CD4-positive, alpha-beta T cell (primary cell): ENCODE data around the gene RPS15. TPM values are rescaled to one million over a fixed set of nuclear protein-coding genes. Genes with fewer than 3 reads are reported as not detected.

Source experiments
- ATAC-seq: fragments of 200-7000 bp; cut with Tn5 transposase; one replicate; pipeline ENCODE4 v1.10.0; 2022; ENCODE audit warnings: mild to moderate bottlenecking; ENCODE audit not compliant: poor library complexity
- CTCF ChIA-PET: fragments of 350-600 bp; sonication (Branson Sonifier 250); formaldehyde crosslinking; loops from one replicate; lab custom pipeline; 2021; ENCODE audit warnings: antibody characterized with exemption, inconsistent platforms; lab: Charles Lee
- POLR2A ChIA-PET: fragments of 350-600 bp; sonication (Branson Sonifier 250); formaldehyde crosslinking; loops from one replicate; lab custom pipeline; 2021; ENCODE audit warnings: antibody characterized with exemption, inconsistent platforms; lab: Charles Lee
- DNase-seq, 14 experiments: peaks; one replicate each; pipeline ENCODE4 v3.0.0-alpha.2; 2013 to 2020; ENCODE audit warnings: mixed read lengths in 2 of 14
- H3K27ac ChIP-seq, 2 donors: one replicate each; pipeline versions ENCODE4 v1.5.1 to v1.7.0; 2013; ENCODE audit warnings: low read length in 2 of 2, low read depth in 1 of 2, mild to moderate bottlenecking in 1 of 2
- H3K27me3 ChIP-seq, 2 experiments: 1 replicate in 1 of 2; 2 replicates in 1 of 2; pipeline versions ENCODE4 v1.6.1 to v1.7.0; 2013; ENCODE audit warnings: low read length in 2 of 2, control low read depth in 1 of 2, mild to moderate bottlenecking in 1 of 2, moderate library complexity in 1 of 2; ENCODE audit not compliant: insufficient read depth in 2 of 2, control insufficient read depth in 1 of 2
- H3K36me3 ChIP-seq: one replicate; pipeline ENCODE4 v1.6.1; 2013; ENCODE audit warnings: low read length, control low read depth; ENCODE audit not compliant: insufficient read depth
- H3K4me1 ChIP-seq: one replicate; pipeline ENCODE4 v1.6.1; 2013; ENCODE audit warnings: low read length, control low read depth; ENCODE audit not compliant: insufficient read depth
- H3K4me3 ChIP-seq: one replicate; pipeline ENCODE4 v1.5.1; 2013; ENCODE audit warnings: mild to moderate bottlenecking, low read length, moderate library complexity
- H3K9me3 ChIP-seq, 2 experiments: 1 replicate in 1 of 2; 2 replicates in 1 of 2; pipeline versions ENCODE4 v1.6.1 to v1.7.0; 2013; ENCODE audit warnings: low read length in 2 of 2, mild to moderate bottlenecking in 2 of 2, control low read depth in 1 of 2, moderate library complexity in 1 of 2; ENCODE audit not compliant: control insufficient read depth in 1 of 2, insufficient read depth in 1 of 2
- H3K27ac Mint-ChIP-seq: one replicate; pipeline ENCODE4 v1.8.0; 2020; ENCODE audit warnings: mixed read lengths
- H3K27me3 Mint-ChIP-seq: one replicate; pipeline ENCODE4 v1.8.0; 2021; ENCODE audit warnings: mixed read lengths
- H3K36me3 Mint-ChIP-seq: one replicate; pipeline ENCODE4 v1.8.0; 2021; ENCODE audit warnings: low read depth, mixed read lengths
- H3K4me1 Mint-ChIP-seq: one replicate; pipeline ENCODE4 v1.8.0; 2021; ENCODE audit warnings: low read depth, mixed read lengths
- H3K4me3 Mint-ChIP-seq: one replicate; pipeline ENCODE4 v1.8.0; 2020; ENCODE audit warnings: mild to moderate bottlenecking, mixed read lengths
- H3K9me3 Mint-ChIP-seq: one replicate; pipeline ENCODE4 v1.8.0; 2020; ENCODE audit warnings: mixed read lengths
- intact Hi-C, 2 experiments: fragments of 100-400 bp; cut with DNase I in 1 of 2; cut with micrococcal nuclease in 1 of 2; formaldehyde crosslinking; loops; one replicate each; pipeline versions ENCODE4 v1.15.1 to v1.9.0; 2023 to 2025; cut with DNase I, micrococcal nuclease
- total RNA-seq, 174 experiments: library from RNA in 2 of 174; stranded (reverse) in 2 of 174; gene quantifications; one replicate each; pipeline ENCODE4 v1.2.3 and lab custom pipeline; 2021 to 2026
- TF ChIP-seq, protein P1 (sequence below): fragments of 200-600 bp; IDR thresholded peaks from one replicate; pipeline ENCODE4 v1.8.0; 2022; ENCODE audit warnings: antibody characterized with exemption, mild to moderate bottlenecking

The RPS15 gene
- total RNA-seq, 2 experiments from 2014 or later: 2,193 to 2,200 TPM

DNA sequence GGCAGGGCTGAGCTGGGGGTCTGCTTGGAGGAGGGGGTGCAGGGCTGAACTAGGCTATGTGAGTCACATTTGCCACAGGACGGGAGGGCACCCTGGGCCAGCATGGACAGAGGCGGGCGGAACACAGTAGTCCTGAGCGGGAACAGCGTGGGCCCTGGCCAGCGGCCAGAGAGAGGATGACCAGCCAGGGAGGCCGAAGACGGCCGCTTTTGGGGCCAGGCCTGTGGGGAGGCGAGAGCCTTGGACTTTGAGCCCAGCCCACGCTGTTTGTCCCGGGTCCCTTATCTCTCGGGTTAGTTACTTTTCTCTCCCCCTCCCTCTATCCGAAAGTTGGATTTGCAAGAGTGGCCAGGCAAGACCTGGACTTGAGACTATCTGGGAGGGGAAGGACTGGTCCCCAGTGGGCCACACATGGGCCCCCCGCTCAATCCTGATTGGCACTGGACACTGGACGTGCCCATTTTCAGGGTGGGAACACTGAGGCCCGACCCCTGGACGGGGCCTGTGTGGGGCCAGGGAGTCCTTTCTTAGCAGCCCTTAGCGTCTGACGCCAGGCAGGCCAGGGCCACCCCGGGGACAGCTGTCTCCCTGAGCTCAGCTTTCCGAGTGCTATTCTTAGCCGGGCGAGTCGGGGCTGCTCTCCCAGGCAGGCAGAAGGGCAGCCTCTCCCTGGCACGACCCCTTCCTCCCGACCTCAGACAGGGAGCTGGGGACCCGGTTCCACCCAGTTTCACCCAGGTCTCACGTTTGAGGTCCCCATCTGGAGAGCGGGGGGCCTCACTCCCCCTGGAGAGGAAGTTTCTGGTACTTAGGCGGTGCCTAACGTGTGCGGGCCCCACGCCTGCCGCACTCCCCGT, 37.7 kb upstream of the RPS15 start:
- H3K4me3 Mint-ChIP-seq: peak overlapping the region; percentile 74
- ChIA-PET POLR2A (no interaction called here), CTCF (no interaction called here)
- H3K9me3 ChIP-seq: no peaks in the 10 kb centered on the region
- H3K27me3 Mint-ChIP-seq: no peaks in the 10 kb centered on the region
- TF ChIP-seq, protein P1, sequence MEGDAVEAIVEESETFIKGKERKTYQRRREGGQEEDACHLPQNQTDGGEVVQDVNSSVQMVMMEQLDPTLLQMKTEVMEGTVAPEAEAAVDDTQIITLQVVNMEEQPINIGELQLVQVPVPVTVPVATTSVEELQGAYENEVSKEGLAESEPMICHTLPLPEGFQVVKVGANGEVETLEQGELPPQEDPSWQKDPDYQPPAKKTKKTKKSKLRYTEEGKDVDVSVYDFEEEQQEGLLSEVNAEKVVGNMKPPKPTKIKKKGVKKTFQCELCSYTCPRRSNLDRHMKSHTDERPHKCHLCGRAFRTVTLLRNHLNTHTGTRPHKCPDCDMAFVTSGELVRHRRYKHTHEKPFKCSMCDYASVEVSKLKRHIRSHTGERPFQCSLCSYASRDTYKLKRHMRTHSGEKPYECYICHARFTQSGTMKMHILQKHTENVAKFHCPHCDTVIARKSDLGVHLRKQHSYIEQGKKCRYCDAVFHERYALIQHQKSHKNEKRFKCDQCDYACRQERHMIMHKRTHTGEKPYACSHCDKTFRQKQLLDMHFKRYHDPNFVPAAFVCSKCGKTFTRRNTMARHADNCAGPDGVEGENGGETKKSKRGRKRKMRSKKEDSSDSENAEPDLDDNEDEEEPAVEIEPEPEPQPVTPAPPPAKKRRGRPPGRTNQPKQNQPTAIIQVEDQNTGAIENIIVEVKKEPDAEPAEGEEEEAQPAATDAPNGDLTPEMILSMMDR: no peak
- peak overlapping the region; percentile 52 for H3K4me3 ChIP-seq
- peaks cover 0 to 11% of the 10 kb centered on the region in 2 experiments for H3K27me3 ChIP-seq
- no peaks in the 10 kb centered on the region for H3K36me3 ChIP-seq
- H3K27ac ChIP-seq: no peak overlapping the region
- peaks cover 6% of the 10 kb centered on the region for H3K4me1 Mint-ChIP-seq
- DNase-seq (no peak), ATAC-seq (peak; percentile 39)
- no peak overlapping the region for H3K27ac Mint-ChIP-seq
- no peaks in the 10 kb centered on the region for H3K9me3 Mint-ChIP-seq
- H3K4me1 ChIP-seq: peaks cover 39% of the 10 kb centered on the region
- intact Hi-C loops: loop anchor here (1.0 to 10.0 kb wide), 4 partner anchors 47 to 864 kb away; partner anchors contain the start of genes FAM174C (in 1 of the 2) and TCF3 (in 1 of the 2)
- H3K36me3 Mint-ChIP-seq: no peaks in the 10 kb centered on the region

DNA sequence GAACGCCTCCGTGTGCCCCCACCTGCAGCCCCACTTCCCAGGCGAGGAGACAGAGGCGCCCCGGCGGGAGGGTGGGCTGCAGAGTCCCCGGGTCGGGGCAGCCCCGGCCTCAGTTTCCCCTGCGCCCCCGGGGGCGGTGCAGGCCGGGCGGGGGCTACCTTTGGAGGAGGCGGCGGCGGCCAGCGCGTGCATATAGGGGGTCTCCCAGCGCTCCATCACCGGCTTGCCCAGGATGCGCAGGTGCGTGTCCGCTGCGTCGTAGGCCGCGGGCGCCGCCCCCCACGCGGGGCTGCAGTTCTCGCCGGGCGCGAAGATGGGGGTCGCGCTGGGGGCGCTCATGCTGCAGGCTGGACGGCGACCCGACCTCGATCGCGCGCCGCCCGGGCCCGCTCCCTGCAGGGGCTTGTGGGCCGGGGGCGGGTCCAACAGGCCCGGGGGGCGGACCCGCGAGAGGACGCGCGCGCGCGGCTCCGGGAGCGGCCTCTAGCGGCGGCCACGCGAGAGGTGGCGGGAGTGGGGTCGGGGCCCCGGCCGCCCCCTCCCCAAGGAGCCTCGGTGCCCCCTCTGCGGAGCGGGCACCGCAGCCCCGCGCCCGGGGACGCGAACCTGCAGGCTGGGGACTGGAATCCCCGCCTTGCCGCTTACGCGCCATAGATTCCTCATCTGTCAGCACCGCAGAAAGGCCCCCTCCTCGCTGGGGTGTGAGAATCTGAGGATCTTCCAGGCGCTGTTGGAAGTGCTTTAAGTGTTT, 36.9 kb upstream of the RPS15 start, which contains the start of gene GAMT:
Gene GAMT, minus strand, starts transcription at position 405 of the 751 bp plus-strand sequence. Its CDS starts 66 bp downstream, at position 339.
- Mint-ChIP-seq H3K4me3 (peak within 1 kb of the TSS; percentile 87), H3K36me3 (no peaks in the 10 kb centered on the region), H3K9me3 (no peaks in the 10 kb centered on the region), H3K27me3 (no peaks in the 10 kb centered on the region), H3K27ac (no peak within 1 kb of the TSS), H3K4me1 (peaks cover 7% of the 10 kb centered on the region)
- ATAC-seq (peak; percentile 86), DNase-seq (peak in 13 of 14 experiments; percentile 20 to 82 (median 60))
- H3K4me3 ChIP-seq: peak within 1 kb of the TSS; percentile 52
- no peaks in the 10 kb centered on the region for H3K36me3 ChIP-seq
- peaks cover 0 to 11% of the 10 kb centered on the region in 2 experiments for H3K27me3 ChIP-seq
- ChIA-PET CTCF (no interaction called here), POLR2A (interaction anchor here (1.5 kb wide), 1 partner anchor 126 kb away, joined by 5 read pairs; the partner anchor contains the start of gene FAM174C)
- intact Hi-C loops: loop anchor here (1.0 to 10.0 kb wide), 4 partner anchors 48 to 863 kb away; partner anchors contain the start of genes FAM174C (in 1 of the 2) and TCF3 (in 1 of the 2)
- H3K4me1 ChIP-seq: peaks cover 39% of the 10 kb centered on the region
- H3K9me3 ChIP-seq: no peaks in the 10 kb centered on the region
- no peak within 1 kb of the TSS for H3K27ac ChIP-seq
- TF ChIP-seq, protein P1: peak; percentile 63

DNA sequence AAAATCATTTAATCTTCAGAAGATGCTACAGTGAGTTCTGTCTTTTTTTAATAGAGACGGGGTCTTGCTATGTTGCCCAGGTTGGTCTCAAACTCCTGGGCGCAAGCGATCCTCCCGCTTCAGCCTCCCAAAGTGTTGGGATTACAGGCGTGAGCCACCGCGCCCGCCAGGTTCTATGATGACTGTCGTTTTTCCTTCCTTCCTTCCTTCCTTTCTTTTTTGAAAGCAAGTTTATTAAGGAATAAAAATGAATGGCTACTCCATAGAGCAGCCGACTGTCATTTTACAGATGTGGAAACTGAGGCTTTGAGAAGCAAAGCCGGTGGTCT, 36.3 kb upstream of the RPS15 start:
- POLR2A ChIA-PET: interaction anchor here (1.5 to 2.2 kb wide), 2 partner anchors 127 to 133 kb away, joined by 5 to 7 read pairs; partner anchors contain the start of genes CIRBP and FAM174C
- H3K36me3 ChIP-seq: no peaks in the 10 kb centered on the region
- no peaks in the 10 kb centered on the region for H3K9me3 ChIP-seq
- DNase-seq: no peak
- H3K27me3 ChIP-seq: peaks cover 0 to 11% of the 10 kb centered on the region in 2 experiments
- peaks cover 4% of the 10 kb centered on the region for H3K36me3 Mint-ChIP-seq
- ATAC-seq: no peak
- peak overlapping the region; percentile 41 for H3K4me3 ChIP-seq
- intact Hi-C loops: loop anchor here (1.0 to 10.0 kb wide), 4 partner anchors 49 to 863 kb away; partner anchors contain the start of genes FAM174C (in 1 of the 2) and TCF3 (in 1 of the 2)
- peaks cover 39% of the 10 kb centered on the region for H3K4me1 ChIP-seq
- H3K9me3 Mint-ChIP-seq: no peaks in the 10 kb centered on the region
- H3K4me3 Mint-ChIP-seq: peak overlapping the region; percentile 62
- peaks cover 12% of the 10 kb centered on the region for H3K4me1 Mint-ChIP-seq
- H3K27ac ChIP-seq: no peak overlapping the region
- no peaks in the 10 kb centered on the region for H3K27me3 Mint-ChIP-seq
- TF ChIP-seq, protein P1: no peak
- CTCF ChIA-PET: no interaction called here
- H3K27ac Mint-ChIP-seq: no peak overlapping the region
